Spinal cord (tissue), 10 donors: ENCODE measurements around the gene CYTH3. TPM values are rescaled to one million over a fixed set of nuclear protein-coding genes. Genes with fewer than 3 reads are reported as not detected.

Experiments
- DNase-seq, 6 donors: peaks; one replicate each; pipeline versions ENCODE4 v3.0.0 to v3.0.0-alpha.2; 2013 to 2015; ENCODE audit warnings: low spot score in 6 of 6, low read depth in 4 of 6
- H3K27ac ChIP-seq: one replicate; pipeline ENCODE4 v1.5.1; 2013; ENCODE audit warnings: low read depth, low read length, control low read depth
- H3K27me3 ChIP-seq: one replicate; pipeline ENCODE4 v1.6.1; 2013; ENCODE audit warnings: low read length; ENCODE audit not compliant: control insufficient read depth, insufficient read depth
- H3K36me3 ChIP-seq: one replicate; pipeline ENCODE4 v1.6.1; 2013; ENCODE audit warnings: low read length; ENCODE audit not compliant: control insufficient read depth, insufficient read depth
- H3K4me1 ChIP-seq: one replicate; pipeline ENCODE4 v1.6.1; 2013; ENCODE audit warnings: low read length; ENCODE audit not compliant: control insufficient read depth, insufficient read depth
- H3K4me3 ChIP-seq: one replicate; pipeline ENCODE4 v1.5.1; 2013; ENCODE audit warnings: low read depth, low read length, control low read depth
- H3K9me3 ChIP-seq: one replicate; pipeline ENCODE4 v1.6.1; 2013; ENCODE audit warnings: low read length; ENCODE audit not compliant: control insufficient read depth, insufficient read depth
- WGBS: methylation state at CpG from one replicate; pipeline ENCODE4 v1.1.5; 2013; ENCODE audit warnings: missing lambda C conversion rate; ENCODE audit not compliant: insufficient coverage; 5-methylcytosine and 5-hydroxymethylcytosine counted together
- long read RNA-seq, 4 donors: transcript quantifications; one replicate each; lab custom pipeline, GENCODE V29; 2026
- polyA plus RNA-seq, 2 donors: library from polyadenylated mRNA; unstranded; fragments of 120-200 nt; gene quantifications; one replicate each; pipeline ENCODE4 v1.2.1, GENCODE V29; 2013; ENCODE audit not compliant: insufficient read length in 2 of 2
- total RNA-seq, 2 donors: library from RNA; depleted of rRNA in 1 of 2; stranded (reverse); fragments of 120-200 nt in 1 of 2; fragments of >200 nt in 1 of 2; gene quantifications; one replicate each; pipeline versions ENCODE4 v1.2.3 to v1.2.4, GENCODE V29; 2013 to 2014
- donor health status: healthy.

The CYTH3 gene, protein sequence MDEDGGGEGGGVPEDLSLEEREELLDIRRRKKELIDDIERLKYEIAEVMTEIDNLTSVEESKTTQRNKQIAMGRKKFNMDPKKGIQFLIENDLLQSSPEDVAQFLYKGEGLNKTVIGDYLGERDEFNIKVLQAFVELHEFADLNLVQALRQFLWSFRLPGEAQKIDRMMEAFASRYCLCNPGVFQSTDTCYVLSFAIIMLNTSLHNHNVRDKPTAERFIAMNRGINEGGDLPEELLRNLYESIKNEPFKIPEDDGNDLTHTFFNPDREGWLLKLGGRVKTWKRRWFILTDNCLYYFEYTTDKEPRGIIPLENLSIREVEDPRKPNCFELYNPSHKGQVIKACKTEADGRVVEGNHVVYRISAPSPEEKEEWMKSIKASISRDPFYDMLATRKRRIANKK
- total RNA-seq (10 to 100 TPM; 24.8 to 26.9 TPM), polyA plus RNA-seq (10 to 100 TPM; 35.7 to 41.9 TPM)
- long read RNA-seq, donor 1, full-length matches to known transcripts: 11 of 11 reads
- long read RNA-seq, donor 1, partial matches to known transcripts: 0 of 11 reads
- long read RNA-seq, donor 1, other reads (novel, unspliced or antisense): 0 of 11 reads
- long read RNA-seq, donor 2, full-length matches to known transcripts: 3 of 3 reads
- long read RNA-seq, donor 2, partial matches to known transcripts: 0 of 3 reads
- long read RNA-seq, donor 2, other reads (novel, unspliced or antisense): 0 of 3 reads
- long read RNA-seq, donor 3, full-length matches to known transcripts: 2 of 2 reads
- long read RNA-seq, donor 3, partial matches to known transcripts: 0 of 2 reads
- long read RNA-seq, donor 3, other reads (novel, unspliced or antisense): 0 of 2 reads
- long read RNA-seq, donor 4, full-length matches to known transcripts: 5 of 5 reads
- long read RNA-seq, donor 4, partial matches to known transcripts: 0 of 5 reads
- long read RNA-seq, donor 4, other reads (novel, unspliced or antisense): 0 of 5 reads

DNA sequence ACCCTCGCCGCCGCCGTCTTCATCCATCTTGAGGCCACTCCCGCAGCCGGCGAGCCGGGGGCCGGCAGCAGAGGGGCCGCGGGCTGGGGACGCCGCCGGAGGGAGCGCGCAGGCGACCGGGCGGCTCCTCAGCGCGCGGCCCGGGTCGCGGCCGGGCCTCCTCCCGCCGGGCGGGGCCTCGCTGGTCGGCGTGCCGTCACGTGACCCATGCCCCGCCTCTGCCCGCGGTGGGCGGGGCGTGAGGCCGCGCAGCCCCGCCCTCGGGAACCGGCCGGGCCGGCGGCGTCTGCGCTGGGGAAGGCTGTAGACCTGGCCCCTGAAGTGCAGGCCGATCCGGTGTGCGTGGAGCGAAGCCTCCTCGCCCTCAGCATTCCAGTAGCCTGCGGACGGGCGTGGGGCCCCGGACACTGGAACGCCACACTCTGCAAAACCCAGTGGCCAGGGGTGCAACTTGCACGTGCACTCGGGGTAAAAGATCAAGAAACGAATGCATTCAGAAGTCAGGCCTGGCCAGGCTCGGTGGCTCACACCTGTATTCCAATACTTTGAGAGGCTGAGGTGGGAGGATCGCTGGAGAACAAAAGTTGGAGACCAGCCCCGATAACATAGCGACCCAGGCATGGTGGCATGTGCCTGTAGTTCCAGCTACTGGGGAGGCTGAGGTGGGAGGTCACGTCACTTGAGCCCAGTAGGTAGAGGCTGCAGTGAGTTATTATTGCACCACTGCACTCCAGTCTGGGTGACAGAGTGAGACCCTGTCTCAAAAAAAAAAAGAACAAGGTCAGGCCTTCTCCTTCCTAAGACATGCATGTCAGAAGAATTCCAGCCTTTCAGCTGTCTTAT, at the start of gene CYTH3:
TSS of gene CYTH3 (minus strand) at position 144 of the 843 bp plus-strand sequence. CDS start at position 27, 117 bp downstream.
- no peaks in the 10 kb centered on the region for H3K36me3 ChIP-seq
- peak; percentile 66 to 93 (median 76) for DNase-seq
- 4% methylated on average over 65 of the region's 67 CpGs for WGBS
- peak within 1 kb of the TSS; percentile 80 for H3K4me3 ChIP-seq
- peak within 1 kb of the TSS; percentile 10 for H3K27ac ChIP-seq
- no peaks in the 10 kb centered on the region for H3K27me3 ChIP-seq
- peaks cover 16% of the 10 kb centered on the region for H3K4me1 ChIP-seq
- H3K9me3 ChIP-seq: no peaks in the 10 kb centered on the region

DNA sequence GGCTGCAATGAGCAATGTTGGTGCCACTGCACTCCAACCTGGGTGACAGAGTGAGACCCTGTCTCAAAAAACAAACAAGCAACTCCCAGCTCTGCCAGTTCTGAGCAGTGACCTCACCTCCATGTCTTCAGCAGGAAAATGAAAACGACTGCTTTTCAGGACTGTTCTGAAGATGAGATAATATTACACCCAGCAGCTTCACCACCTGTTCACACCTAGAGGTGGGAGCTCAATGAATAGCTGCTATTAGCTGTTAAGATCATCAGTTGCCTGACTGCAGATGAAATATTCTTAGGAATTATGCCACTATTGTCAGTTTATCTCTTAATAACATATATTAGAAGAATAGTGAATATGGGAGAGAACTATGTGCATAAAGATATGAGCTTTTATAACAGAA, 48.4 kb upstream of the CYTH3 start:
- no peaks in the 10 kb centered on the region for H3K27me3 ChIP-seq
- DNase-seq: no peak
- no peaks in the 10 kb centered on the region for H3K9me3 ChIP-seq
- WGBS: no CpG with 5 or more reads among the region's 1 CpG
- no peak overlapping the region for H3K27ac ChIP-seq
- no peaks in the 10 kb centered on the region for H3K36me3 ChIP-seq
- no peak overlapping the region for H3K4me3 ChIP-seq
- peaks cover 3% of the 10 kb centered on the region for H3K4me1 ChIP-seq

DNA sequence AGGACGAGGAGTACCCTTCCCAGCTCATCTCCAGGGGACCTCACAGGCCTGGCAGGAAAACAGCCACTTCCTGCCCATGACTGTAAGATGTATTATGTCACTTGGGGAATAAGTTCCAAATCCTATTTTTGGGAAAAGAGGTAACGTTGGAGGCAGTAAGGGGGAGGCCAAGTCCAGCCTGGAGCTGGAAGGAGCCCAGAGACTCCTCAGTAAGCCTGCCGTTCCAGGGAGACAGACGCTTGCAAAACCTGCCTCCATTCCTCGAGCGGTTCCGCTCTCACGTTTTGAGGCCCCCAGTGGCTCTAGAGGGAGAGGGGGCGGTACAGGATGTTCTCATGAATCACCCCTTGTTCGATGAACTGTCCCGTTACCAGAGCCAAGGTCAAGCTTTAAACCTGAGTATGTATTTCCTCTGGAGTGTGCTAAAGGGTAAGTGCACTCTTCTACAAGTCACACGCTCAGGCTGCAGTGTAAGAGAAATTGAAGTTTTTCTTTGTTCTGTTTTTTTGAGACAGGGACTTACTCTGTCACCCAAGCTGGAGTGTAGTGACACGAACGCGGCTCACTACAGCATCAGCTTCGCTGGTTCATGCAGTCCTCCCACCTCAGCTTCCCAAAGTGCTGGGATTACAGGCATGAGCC, 45.5 kb upstream of the CYTH3 start:
- Histone ChIP-seq H3K4me1 (peaks cover 3% of the 10 kb centered on the region), H3K27me3 (no peaks in the 10 kb centered on the region), H3K9me3 (no peaks in the 10 kb centered on the region), H3K36me3 (no peaks in the 10 kb centered on the region), H3K27ac (no peak overlapping the region), H3K4me3 (no peak overlapping the region)
- peak in 1 of 6 donors; percentile 32 for DNase-seq
- WGBS: 69% methylated on average over 7 of the region's 16 CpGs

DNA sequence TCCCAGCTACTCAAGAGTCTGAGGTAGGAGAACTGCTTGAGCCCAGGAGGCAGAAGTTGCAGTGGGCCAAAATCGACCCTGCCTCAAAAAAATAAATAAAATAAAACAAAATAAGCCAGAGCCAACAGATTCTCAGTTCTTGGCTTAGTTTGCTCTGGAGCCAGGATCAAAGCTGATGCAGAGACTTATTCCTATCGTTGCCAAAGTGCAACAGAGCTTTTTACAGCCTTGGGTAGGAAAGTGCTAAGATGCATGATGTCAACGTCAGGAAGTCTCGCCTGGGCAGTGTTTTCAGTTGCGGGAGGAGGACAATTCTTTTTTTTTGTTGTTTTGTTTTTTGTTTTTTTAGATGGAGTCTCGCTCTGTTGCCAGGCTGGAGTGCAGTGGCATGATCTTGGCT, 43.8 kb upstream of the CYTH3 start:
- no peak for DNase-seq
- no peaks in the 10 kb centered on the region for H3K36me3 ChIP-seq
- H3K4me3 ChIP-seq: no peak overlapping the region
- H3K27me3 ChIP-seq: no peaks in the 10 kb centered on the region
- no peak overlapping the region for H3K27ac ChIP-seq
- 92% methylated on average over 3 of the region's 6 CpGs for WGBS
- peaks cover 3% of the 10 kb centered on the region for H3K4me1 ChIP-seq
- H3K9me3 ChIP-seq: no peaks in the 10 kb centered on the region

DNA sequence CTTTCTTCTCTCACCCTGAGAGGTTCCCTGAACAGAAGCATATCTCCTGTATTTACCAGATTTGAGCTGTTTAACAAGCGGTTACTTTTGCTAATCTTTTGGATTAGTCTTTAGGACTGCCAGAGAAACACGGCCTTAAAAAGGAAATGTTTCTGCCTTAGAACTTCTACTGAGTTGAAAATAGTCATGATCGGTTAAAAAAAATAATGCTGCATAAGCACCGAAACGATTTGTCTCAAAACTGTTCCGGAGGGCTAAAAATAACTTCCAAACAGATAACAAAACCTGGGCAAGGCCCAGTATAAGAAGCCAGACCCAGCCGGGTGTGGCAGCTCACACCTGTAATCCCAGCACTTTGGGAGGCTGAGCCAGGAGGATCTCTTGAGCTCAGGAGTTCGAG, 43.3 kb upstream of the CYTH3 start:
- no peaks in the 10 kb centered on the region for H3K36me3 ChIP-seq
- H3K27me3 ChIP-seq: no peaks in the 10 kb centered on the region
- H3K4me3 ChIP-seq: no peak overlapping the region
- no peaks in the 10 kb centered on the region for H3K9me3 ChIP-seq
- H3K4me1 ChIP-seq: peaks cover 3% of the 10 kb centered on the region
- H3K27ac ChIP-seq: no peak overlapping the region
- 89% methylated on average over 3 of the region's 8 CpGs for whole genome bisulfite sequencing
- DNase-seq: no peak

DNA sequence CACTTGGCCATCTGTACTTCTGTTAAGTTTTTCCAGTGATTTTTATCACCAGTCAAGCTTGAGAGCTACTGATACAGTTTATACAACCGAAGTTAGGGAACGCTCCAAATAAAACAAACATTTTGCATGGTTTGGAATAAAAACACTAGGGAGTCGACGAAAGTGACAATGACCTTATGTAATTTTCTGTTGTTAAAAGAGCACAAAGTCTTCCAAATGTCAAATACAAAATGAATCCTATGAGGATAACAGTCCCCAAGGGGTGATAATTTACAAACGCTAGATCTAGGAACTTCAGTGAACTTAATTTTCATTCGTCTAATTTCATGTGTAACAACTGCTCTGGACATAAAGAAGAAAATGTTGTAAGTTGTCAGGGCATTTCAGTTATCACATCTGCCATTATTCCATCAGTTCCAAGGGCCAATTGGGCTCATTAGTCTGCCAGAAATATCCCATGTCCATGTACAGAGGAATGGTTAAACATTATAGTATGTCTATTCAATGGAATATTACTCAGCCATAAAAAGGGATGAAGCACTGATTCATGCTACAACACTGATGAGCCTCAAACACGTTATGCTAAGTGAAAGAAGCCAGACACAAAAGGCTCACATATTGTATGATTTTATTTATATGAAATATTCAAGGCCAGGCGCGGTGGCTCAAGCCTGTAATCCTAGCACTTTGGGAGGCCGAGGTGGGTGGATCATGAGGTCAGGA, 38.0 kb upstream of the CYTH3 start:
- DNase-seq: no peak
- no peak overlapping the region for H3K4me3 ChIP-seq
- H3K4me1 ChIP-seq: no peaks in the 10 kb centered on the region
- H3K27ac ChIP-seq: no peak overlapping the region
- WGBS: 100% methylated on average over 2 of the region's 10 CpGs
- no peaks in the 10 kb centered on the region for H3K9me3 ChIP-seq
- no peaks in the 10 kb centered on the region for H3K36me3 ChIP-seq
- H3K27me3 ChIP-seq: no peaks in the 10 kb centered on the region

DNA sequence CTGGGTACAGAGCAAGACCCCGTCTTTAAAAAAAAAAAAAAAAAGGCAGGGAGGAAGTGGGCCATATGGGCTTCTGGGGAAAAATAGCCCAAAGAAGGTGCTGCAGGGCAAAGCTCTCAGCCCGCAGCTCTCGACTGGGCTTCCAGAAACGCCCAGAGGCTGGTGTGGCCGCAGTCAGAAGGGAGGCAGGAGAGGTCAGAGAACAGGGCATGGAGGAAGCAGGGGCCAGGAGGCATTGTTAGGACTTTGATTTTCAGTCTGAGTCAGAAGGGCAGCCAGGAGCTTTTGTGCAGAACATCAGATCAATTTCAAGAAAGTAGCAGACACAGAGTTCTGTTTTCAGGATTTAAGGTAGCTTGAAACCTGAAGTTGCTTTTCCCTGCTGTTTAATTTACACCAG, 35.3 kb upstream of the CYTH3 start:
- WGBS: 49% methylated on average over 4 of the region's 5 CpGs
- H3K9me3 ChIP-seq: no peaks in the 10 kb centered on the region

DNA sequence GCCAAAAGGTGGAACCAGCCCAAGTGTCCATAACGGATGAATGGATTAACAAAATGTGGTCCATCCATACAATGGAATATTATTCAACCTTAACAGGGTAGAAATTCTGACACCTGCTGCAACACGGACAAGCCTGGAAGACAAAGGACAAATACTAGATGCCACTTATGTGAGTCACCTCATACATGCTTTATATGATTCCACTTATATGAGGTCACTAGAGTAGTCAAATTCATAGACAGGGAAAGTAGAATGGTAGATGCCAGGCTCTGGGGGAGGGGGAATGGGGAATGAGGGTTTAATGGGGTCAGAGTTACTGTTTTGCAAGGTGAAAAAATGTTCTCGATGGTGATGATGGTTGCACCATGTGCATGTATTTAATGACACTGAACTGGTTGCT, 34.0 kb upstream of the CYTH3 start:
- Histone ChIP-seq H3K4me1 (no peaks in the 10 kb centered on the region), H3K9me3 (no peaks in the 10 kb centered on the region), H3K36me3 (no peaks in the 10 kb centered on the region), H3K27ac (no peak overlapping the region), H3K27me3 (no peaks in the 10 kb centered on the region), H3K4me3 (no peak overlapping the region)
- DNase-seq: no peak
- WGBS: 100% methylated on average over 1 of the region's 3 CpGs

More for the DNA sequence above, 35.3 kb upstream of the CYTH3 start:
- Histone ChIP-seq H3K4me3 (no peak overlapping the region), H3K27me3 (no peaks in the 10 kb centered on the region), H3K27ac (no peak overlapping the region), H3K4me1 (no peaks in the 10 kb centered on the region), H3K36me3 (no peaks in the 10 kb centered on the region)
- no peak for DNase-seq
